SK-N-MC (cell line): ENCODE data around the gene DPYSL5.

Experiments used
- EZH2 ChIP-seq: fragments of 200-600 bp; sonication (generic); IDR thresholded peaks from one replicate; pipeline ENCODE4 v1.6.1; 2017; ENCODE audit warnings: antibody characterized with exemption
- FOXP2 ChIP-seq: optimal IDR thresholded peaks from 2 replicates; pipeline ENCODE3; 2011; ENCODE audit warnings: mild to moderate bottlenecking, moderate library complexity; ENCODE audit not compliant: insufficient read depth; ENCODE audit errors: extremely low read length, control extremely low read depth
- POLR2AphosphoS5 ChIP-seq: IDR thresholded peaks from 2 replicates; pipeline ENCODE4 v1.6.1; 2012; ENCODE audit warnings: mild to moderate bottlenecking, low read depth, low read length, borderline replicate concordance

- TF ChIP-seq POLR2AphosphoS5 (no peak), EZH2 (no peak), FOXP2 (no peak)
These were observed 25.5 kb downstream of the DPYSL5 start for GRCh38 chr2:26873286-26873983.
